GM21526 (cell line): Measurements from ENCODE around the gene HSPA5.
A peak's percentile ranks its signal among the peaks of the same experiment; 100 is the strongest.
"Not testable (repeated sequence)": the region's sequence is repeated elsewhere in the genome, so short reads cannot be mapped to it uniquely, and the experiment has no call there.

ENCODE experiments used
- ATAC-seq: cut with Tn5 transposase; IDR thresholded peaks from one replicate; pipeline ENCODE4 v1.9.1; 2021; ENCODE audit warnings: moderate library complexity; ENCODE audit not compliant: unreplicated experiment, low FRiP score

HSPA5 gene

DNA sequence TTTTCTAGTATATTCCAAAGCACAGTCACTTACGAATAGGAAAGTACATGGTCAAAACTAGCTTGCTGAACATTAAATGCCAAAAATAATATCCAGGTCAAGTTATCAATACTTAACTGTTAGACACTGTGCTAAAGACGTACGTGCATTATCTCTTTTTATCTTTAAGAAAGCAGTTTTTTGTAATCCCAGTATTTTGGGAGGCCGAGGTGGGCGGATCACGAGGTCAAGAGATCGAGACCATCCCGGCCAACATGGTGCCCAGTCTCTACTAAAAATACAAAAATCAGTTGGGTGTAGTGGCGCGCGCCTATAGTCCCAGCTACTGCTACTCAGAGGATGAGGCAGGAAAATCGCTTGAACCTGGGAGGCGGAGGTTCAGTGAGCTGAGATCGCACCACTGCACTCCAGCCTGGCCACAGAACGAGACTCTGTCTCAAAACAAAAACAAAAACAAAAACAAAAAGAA is 2.7 kb upstream of the HSPA5 start:
- no peak for ATAC-seq

DNA sequence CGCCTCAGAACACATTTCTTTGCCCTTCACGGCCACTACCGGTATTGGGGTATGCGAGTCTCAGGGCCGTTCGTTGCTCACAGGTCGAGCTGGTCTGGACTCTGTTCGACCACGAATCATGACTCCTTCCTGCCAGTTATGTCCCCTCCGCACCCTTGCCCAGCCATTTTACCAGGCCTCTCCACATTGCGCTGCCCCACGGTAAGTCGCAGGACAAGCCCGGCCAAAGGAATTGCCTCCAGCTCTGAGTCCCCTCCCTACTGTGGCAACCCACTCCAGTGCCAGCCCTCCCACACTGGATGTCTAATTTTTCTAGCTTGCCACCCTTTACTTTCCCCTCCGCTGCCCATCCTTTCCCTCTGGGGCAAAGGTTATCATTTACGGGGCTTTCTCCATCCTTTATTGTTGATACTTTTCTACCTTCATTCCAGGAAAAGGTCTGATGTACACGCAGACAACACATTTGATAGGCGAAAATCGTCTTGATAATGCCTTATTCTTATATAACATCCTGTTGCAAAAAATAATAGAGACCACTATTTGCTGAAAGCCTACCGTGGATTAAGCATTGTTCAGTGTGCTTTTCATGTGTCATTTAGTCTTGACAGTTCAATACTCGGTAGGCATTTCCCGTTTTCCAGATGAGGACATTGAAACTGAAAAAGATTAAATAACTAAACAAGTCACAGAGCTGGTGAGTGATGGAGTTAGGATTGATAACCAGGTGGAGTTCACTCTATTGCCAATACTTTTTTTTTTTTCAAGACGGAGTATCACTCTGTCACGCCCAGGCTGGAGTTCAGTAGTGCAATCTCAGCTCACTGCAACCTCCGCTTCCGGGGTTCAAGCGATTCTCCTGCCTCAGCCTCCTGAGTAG is 958 bp upstream of the HSPA5 start:
- ATAC-seq, result peak; percentile 15

DNA sequence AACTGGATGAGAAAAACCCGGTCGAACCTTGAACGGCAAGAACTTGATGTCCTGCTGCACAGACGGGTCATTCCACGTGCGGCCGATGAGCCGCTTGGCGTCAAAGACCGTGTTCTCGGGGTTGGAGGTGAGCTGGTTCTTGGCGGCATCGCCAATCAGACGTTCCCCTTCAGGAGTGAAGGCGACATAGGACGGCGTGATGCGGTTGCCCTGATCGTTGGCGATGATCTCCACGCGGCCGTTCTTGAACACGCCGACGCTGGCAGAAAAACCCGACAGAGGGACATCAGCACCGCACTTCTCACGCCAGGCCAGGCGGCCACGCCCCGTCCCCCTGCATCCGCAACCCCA is 519 bp downstream of the HSPA5 start:
- ATAC-seq, result peak; percentile 1

DNA sequence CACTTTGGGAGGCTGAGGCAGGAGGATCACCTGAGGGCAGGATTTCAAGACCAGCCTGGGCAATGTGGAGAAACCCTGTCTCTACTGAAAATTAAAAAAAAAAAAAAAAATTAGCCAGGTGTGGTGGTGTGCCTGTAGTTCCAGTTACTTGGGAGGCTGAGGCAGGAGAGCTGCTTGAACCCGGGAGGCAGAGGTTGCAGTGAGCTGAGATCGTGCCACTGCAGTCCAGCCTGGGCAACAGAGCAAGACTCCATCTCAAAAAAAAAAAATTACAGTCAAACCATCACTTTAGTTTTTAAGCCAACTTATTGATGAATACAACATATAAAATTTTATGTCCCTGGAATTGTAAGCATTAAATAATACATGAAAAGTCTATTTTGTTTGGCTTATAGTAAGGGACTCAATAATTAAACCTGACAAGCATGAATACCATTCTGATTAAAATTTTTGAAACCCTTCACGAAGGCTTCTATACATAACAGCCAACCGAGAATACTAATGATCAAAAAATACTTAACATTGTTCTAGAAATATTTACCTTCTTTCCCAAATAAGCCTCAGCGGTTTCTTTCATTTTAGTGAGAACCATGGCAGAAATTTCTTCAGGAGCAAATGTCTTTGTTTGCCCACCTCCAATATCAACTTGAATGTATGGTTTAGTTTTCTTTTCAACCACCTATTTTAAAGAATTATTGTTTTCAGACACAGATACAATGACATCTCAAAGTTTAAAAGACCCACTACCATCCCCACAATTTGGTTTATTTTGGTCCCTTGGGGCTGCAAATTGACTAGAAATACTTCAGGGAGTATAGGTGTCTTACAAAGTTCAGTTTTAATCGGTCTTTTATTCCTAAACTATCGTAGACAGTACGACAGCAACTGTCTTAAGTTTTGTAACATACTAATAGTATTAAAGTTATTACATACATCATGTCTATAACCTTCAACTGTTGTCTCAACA is 1.2 kb downstream of the HSPA5 start:
- no peak for ATAC-seq

DNA sequence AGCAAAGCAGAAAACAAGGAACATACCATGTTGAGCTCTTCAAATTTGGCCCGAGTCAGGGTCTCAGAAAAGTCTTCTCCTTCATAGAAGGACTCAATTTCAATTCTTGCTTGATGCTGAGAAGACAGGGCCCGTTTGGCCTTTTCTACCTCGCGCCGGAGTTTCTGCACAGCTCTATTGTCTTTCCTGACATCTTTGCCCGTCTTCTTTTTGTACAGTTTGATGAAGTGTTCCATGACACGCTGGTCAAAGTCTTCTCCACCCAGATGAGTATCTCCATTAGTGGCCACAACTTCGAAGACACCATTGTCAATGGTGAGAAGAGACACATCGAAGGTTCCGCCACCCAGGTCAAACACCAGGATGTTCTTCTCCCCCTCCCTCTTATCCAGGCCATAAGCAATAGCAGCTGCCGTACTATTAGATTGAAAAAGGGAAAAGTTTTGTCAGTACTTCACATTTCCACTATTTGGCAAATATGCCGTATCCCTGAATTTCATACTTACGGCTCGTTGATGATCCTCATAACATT is 2.2 kb downstream of the HSPA5 start:
- no peak for ATAC-seq

DNA sequence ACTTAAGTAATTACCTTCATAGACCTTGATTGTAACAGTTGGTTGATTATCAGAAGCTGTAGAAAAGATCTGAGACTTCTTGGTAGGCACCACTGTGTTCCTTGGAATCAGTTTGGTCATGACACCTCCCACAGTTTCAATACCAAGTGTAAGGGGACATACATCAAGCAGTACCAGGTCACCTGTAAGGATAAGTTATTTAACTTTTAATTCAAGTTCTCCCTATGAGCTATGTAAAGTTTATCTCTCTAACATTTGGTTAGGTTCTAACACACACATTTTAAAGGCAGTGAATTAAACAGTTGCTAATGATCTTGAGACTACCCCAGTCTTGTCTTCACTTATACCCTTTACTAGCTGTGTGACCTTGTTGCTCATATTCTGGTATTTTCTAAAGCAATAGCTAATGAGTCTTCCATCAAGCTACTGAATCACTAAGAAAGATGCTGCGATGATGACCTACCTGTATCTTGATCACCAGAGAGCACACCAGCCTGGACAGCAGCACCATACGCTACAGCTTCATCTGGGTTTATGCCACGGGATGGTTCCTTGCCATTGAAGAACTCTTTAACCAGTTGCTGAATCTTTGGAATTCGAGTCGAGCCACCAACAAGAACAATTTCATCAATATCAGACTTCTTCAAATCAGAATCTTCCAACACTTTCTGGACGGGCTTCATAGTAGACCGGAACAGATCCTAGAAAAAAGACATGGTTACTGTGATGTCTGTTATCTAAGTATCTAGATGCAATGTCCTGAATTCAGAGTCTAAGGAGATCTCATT is 2.8 kb downstream of the HSPA5 start:
- ATAC-seq, result no peak

DNA sequence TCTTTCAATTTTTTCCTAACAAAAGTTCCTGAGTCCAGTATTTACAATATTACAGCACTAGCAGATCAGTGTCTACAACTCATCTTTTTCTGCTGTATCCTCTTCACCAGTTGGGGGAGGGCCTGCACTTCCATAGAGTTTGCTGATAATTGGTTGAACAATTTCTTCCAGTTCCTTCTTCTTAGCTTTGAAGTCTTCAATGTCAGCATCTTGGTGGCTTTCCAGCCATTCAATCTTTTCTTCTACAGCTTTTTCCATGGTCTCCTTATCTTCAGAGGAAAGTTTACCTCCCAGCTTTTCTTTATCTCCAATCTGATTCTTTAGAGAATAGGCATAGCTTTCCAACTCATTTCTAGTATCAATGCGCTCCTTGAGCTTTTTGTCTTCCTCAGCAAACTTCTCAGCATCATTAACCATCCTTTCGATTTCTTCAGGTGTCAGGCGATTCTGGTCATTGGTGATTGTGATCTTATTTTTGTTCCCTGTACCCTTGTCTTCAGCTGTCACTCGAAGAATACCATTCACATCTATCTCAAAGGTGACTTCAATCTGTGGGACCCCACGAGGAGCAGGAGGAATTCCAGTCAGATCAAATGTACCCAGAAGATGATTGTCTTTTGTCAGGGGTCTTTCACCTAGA is 4.5 kb downstream of the HSPA5 start:
- not testable (repeated sequence) for ATAC-seq

DNA sequence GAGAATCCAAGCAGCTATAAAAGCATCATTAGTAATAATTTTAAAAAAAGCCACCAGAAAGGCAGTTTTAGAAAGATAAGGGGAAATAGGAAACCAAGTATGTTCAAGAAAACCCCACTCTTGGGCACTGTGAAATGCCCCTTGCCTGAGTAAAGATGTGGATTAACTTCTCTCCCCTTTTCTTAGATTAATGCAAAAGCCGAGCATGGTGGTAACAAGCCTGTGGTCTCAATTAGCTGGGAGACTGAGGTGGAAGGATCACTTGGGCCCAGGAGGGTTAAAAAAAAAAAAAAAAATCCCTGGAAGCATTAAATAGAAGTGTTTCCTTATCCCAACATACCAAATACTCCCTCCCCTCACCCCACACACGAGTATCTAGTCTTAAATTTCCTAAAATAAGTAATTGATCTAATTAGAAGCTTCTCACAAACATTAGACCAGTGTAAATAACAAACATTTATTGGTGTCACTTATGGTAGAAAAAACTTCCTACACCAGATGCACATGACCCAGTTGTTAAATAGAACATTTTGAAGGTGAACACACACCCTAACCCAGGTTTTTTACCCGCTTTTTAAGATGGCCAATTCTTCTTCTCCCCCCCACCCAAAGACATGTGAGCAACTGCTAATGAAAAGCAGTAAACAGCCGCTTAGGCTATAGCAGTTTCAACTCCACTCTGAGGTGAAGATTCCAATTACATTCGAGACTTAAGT is 5.2 kb downstream of the HSPA5 start:
- ATAC-seq, result no peak

DNA sequence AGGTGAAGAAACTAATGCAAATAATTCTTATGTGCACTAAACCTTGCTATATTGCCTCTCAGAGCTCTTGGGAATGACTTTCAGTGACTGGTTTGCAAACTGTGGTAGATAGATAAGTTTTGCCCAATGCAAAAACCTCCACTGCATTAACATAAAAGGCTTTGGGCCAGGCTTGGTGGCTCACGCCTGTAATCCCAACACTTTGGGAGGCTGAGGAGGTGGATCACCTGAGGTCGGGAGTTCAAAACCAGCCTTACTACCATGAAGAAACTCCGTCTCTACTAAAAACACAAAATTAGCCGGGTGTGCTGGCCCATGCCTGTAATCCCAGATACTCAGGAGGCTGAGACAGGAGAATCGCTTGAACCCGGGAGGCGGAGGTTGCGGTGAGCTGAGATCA is 7.0 kb downstream of the HSPA5 start:
- ATAC-seq, result not testable (repeated sequence)

DNA sequence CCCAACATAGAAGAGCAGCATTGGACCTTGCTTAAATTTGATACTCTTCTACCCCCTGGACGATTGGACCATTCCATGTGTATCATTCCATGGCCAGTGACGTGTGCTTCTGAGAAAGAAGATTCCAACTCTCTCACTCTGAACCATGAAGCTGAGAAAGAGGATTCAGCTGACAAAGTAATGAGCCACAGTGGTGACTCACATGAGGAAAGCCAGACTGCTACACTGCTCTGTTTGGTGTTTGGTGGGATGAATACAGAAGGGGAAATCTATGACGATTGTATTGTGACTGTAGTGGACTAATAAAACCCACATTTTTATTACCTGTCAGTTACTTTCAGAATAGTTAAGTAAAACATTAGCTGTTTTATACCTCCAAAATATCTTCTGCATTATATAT is 7.5 kb downstream of the HSPA5 start:
- ATAC-seq, result no peak

DNA sequence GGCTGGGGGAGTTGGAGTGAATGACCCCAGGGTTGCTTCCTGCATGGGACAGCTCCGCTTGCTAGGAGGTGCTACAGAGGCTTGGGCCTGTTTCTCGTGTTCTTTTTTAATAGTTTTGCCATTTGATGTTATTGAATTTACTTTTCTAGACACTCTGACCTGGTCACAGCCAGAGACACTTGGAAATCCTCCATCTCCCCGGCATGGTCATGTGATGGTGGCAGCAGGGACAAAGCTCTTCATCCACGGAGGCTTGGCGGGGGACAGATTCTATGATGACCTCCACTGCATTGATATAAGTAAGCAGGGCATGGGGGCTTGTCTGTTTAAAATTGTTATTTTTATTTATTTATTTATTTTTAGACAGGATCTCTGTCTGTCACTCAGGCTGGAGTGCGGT is 13.4 kb downstream of the HSPA5 start:
- no peak for ATAC-seq

DNA sequence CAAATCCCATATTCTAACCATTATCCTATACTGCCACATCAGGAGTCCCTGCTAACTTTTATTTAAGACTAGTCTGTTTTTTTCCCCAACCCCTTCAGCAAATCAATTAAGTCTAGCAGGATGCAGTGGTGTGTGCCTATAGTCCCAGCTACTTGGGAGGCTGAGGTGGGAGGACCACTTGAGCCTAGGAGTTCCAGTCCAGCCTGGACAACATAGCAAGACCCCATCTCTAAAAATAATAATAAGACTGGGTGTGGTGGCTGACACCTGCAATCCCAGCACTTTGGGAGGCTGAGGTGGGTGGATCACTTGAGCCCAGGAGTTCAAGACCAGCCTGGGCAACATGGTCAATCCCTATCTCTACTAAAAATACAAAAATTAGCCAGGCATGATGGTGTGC is 16.3 kb downstream of the HSPA5 start:
- not testable (repeated sequence) for ATAC-seq

DNA sequence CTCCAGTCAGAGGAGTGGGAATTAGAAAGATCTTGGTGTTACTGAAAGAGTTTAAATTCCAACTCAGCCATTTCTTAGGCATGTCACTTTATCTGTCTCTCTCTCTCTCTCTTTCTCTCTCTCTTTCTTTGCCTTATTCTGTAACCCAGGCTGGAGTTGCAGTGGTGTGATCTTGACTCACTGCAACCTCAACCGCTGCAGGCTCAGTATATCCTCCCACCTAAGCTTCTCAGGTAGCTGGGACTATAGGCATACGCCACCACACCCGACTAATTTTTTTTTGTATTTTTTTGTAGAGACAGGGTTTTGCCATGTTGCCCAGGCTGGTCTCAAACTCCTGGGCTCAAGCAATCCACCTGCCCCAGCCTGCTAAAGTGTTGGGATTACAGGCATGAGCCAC is 22.5 kb downstream of the HSPA5 start:
- no peak for ATAC-seq

DNA sequence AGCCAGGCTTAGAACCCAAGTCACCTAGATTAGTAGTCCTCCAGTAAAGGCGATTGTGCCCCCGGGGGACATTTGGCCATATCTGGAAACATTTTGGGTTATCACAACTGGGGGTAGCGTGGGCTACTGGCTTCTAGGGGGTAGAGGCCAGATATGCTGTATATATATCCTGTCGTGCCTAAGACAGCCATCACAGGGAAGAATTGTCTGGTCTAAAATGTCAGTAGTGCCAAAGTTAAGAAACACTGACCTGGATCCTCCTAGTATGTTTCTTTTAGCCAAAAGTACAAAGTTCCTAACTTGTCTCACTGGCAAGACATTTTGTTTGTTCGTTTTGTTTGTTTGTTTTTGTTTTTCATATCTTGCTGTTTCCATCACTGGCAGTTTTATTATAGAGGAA is 27.0 kb downstream of the HSPA5 start:
- no peak for ATAC-seq

DNA sequence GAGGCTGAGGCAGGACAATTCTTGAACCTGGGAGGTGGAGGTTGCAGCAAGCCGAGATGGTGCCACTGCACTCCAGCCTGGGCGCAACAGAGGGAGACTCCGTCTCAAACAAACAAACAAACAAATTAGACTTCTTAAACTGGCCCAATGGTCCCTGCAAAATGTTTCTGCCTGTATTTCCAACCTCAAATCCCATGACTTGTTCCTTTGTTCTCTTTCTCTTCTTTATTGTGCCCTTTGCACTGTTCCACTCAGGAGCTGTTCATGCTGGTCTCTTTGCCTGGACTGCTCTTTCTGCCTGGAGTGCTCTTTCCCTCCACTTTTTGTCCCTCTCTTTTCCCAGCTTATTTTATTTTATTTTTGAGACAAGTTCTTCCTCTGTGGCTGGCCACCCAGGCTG is 36.7 kb downstream of the HSPA5 start:
- no peak for ATAC-seq

DNA sequence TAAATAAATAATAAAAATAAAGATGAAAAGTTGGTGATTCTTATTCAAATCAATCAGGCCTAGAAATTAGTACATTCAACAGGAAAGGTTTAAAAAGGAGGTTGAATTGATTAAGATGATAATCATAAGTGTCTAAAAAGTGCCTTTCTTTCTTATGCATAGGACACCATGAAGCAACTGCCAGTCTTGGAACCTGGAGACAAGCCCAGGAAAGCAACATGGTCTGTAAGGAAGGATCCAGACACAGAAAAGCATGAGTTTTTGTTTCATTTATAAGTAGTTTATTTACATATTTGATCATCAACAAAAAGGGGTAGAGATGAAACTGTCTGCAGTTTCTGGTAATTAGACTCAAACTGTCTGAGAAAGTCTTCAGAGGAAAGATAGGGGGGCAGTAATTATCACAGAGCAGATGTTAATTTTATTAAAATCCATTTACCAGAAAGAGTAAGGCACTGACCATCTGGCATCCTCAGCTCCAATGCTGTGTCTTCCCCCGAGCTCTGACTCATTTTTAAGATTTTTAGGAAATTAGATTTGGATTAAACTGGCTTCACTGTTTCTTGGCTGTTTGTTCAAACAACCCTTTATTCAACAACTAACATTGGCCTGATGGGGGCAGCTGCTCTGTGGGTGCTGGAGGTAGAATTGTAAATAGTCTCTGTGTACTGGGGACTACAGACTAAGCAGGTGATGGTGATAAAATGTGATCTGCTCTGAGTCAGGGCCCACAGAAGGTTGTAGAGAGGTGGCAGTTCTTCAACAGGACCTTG is 38.1 kb downstream of the HSPA5 start:
- no peak for ATAC-seq

DNA sequence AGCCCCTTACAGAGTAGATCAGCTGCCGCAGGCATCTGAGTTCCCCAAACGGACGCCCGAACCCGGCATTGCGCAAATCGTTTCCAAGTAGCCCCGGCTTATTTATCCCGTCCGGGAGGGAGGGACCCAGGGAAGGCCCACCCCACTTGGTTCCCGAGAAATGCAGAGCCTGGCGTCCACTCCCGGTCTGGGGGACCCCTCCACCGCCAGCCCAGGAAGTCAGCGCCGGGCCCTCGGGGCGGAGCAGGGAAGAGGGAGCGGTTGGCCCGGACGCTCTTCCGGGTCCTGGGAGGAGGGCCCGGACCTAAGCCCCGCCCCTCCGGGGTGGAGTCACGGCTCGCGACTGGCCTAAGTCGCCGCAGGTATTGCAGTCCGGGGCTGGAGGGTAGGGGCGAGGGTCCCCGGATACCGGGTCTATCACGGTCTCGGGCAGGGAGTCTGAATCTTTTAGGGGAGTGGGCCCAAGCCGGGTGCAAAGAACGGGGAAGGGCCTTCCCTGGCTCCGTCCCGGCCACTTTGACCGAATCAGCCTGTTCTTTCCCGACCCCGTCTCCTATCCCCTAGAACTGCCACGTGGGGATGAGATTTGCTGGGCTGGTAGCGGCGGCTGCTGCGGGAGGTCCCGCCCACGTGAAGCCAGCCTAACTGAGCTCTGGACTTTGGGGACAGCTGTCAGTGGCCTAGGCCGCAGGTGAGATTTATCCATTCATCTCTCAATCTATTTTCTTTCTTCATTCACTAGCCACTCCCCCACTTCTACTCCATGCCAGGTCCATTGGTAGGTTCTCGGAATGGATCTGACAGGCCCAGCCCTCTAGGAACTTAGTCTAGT is 40.7 kb downstream of the HSPA5 start, which contains the start of gene RABEPK:
RABEPK (plus strand) TSS at position 327 of the 832 bp plus-strand sequence. CDS start 2,472 bp downstream, outside the sequence.
- ATAC-seq, result peak; percentile 94
